IMR-90 (cell line): ENCODE measurements around the gene ADGRL1. TPM values are rescaled to one million over a fixed set of nuclear protein-coding genes. Genes with fewer than 3 reads are reported as not detected.

Source experiments
- ATAC-seq: fragments of 200-7000 bp; cut with Tn5 transposase; 2 replicates; pipeline ENCODE4 v1.9.1; 2020; ENCODE audit warnings: low read depth, mild to moderate bottlenecking, moderate library complexity
- BruUV-seq: library from RNA; stranded (reverse); fragments of 400-500 nt; replicated peaks from 2 replicates; lab custom pipeline; 2021; lab: Mats Ljungman, UMichigan
- CTCF ChIA-PET: fragments of 300-600 bp; formaldehyde crosslinking; extraction: SDS; loops from one replicate; lab custom pipeline; 2021; ENCODE audit warnings: antibody characterized with exemption; lab: Yijun Ruan, JAX
- POLR2A ChIA-PET: fragments of 300-600 bp; sonication (Branson Sonifier 250); formaldehyde crosslinking; loops from one replicate; lab custom pipeline; 2022; ENCODE audit warnings: antibody characterized with exemption; ENCODE audit not compliant: unreplicated experiment; lab: Charles Lee
- DNase-seq: peaks from one replicate; pipeline ENCODE4 v3.0.0; 2013
- H2AFZ ChIP-seq: replicated peaks from 2 replicates; pipeline ENCODE3; 2013; ENCODE audit warnings: low read length, mild to moderate bottlenecking; ENCODE audit not compliant: poor library complexity
- H2AK5ac ChIP-seq: 2 replicates; pipeline ENCODE4 v1.6.1; 2013; ENCODE audit warnings: low read depth, low read length, inconsistent platforms
- H2AK9ac ChIP-seq: replicated peaks from 2 replicates; pipeline ENCODE3; 2013; ENCODE audit warnings: mild to moderate bottlenecking, low read depth, low read length, moderate library complexity; ENCODE audit not compliant: poor library complexity
- H2BK120ac ChIP-seq: 2 replicates; pipeline ENCODE4 v1.6.1; 2013; ENCODE audit warnings: low read depth, low read length, inconsistent platforms
- H2BK15ac ChIP-seq: 3 replicates; pipeline ENCODE4 v1.6.1; 2013; ENCODE audit warnings: low read depth, low read length, inconsistent platforms
- H2BK20ac ChIP-seq: 2 replicates; pipeline ENCODE4 v1.6.1; 2013; ENCODE audit warnings: low read depth, mild to moderate bottlenecking, inconsistent platforms, low read length, moderate library complexity
- H2BK5ac ChIP-seq: 2 replicates; pipeline ENCODE4 v1.6.1; 2013; ENCODE audit warnings: mild to moderate bottlenecking, low read depth, low read length, inconsistent platforms; ENCODE audit not compliant: poor library complexity, severe bottlenecking
- H3K14ac ChIP-seq: replicated peaks from 2 replicates; pipeline ENCODE4 v1.6.1; 2013; ENCODE audit warnings: low read depth, low read length, inconsistent platforms
- H3K18ac ChIP-seq: 2 replicates; pipeline ENCODE4 v1.6.1; 2013; ENCODE audit warnings: low read depth, low read length, control low read depth
- H3K23ac ChIP-seq: 2 replicates; pipeline ENCODE4 v1.6.1; 2013; ENCODE audit warnings: low read depth, low read length, inconsistent platforms
- H3K27ac ChIP-seq: 2 replicates; pipeline ENCODE4 v1.5.1; 2013; ENCODE audit warnings: mild to moderate bottlenecking, control low read depth, low read length; ENCODE audit not compliant: insufficient read depth
- H3K27me3 ChIP-seq: 2 replicates; pipeline ENCODE4 v1.6.1; 2013; ENCODE audit warnings: low read length; ENCODE audit not compliant: control insufficient read depth, insufficient read depth
- H3K36me3 ChIP-seq: 2 replicates; pipeline ENCODE4 v1.6.1; 2013; ENCODE audit warnings: low read length, mixed read lengths; ENCODE audit not compliant: control insufficient read depth, insufficient read depth
- H3K4ac ChIP-seq: 2 replicates; pipeline ENCODE4 v1.6.1; 2013; ENCODE audit warnings: low read depth, low read length, inconsistent platforms
- H3K4me1 ChIP-seq: 2 replicates; pipeline ENCODE4 v1.6.1; 2013; ENCODE audit warnings: low read length, mixed read lengths; ENCODE audit not compliant: control insufficient read depth, insufficient read depth
- H3K4me2 ChIP-seq: 2 replicates; pipeline ENCODE4 v1.6.1; 2013; ENCODE audit warnings: low read depth, mild to moderate bottlenecking, control low read depth, low read length, moderate library complexity
- H3K4me3 ChIP-seq: 2 replicates; pipeline ENCODE4 v1.5.1; 2013; ENCODE audit warnings: low read depth, mild to moderate bottlenecking, control low read depth, low read length, moderate library complexity; ENCODE audit not compliant: insufficient read depth
- H3K56ac ChIP-seq: 2 replicates; pipeline ENCODE4 v1.6.1; 2013; ENCODE audit warnings: low read length, inconsistent platforms; ENCODE audit not compliant: insufficient read depth; ENCODE audit errors: extremely low read depth
- H3K79me1 ChIP-seq, 2 experiments: 2 replicates each; pipeline ENCODE4 v1.6.1; 2013; ENCODE audit warnings: low read length in 2 of 2, inconsistent platforms in 1 of 2, low read depth in 1 of 2
- H3K9ac ChIP-seq: 2 replicates; pipeline ENCODE4 v1.6.1; 2013; ENCODE audit warnings: low read depth, low read length, control low read depth
- H3K9me1 ChIP-seq: 2 replicates; pipeline ENCODE4 v1.6.1; 2013; ENCODE audit warnings: low read length, inconsistent platforms; ENCODE audit not compliant: insufficient read depth
- H3K9me3 ChIP-seq: 2 replicates; pipeline ENCODE4 v1.6.1; 2013; ENCODE audit warnings: low read length; ENCODE audit not compliant: control insufficient read depth, insufficient read depth
- H4K20me1 ChIP-seq: 2 replicates; pipeline ENCODE4 v1.6.1; 2013; ENCODE audit warnings: low read length, inconsistent platforms; ENCODE audit not compliant: insufficient read depth
- H4K5ac ChIP-seq: 2 replicates; pipeline ENCODE4 v1.6.1; 2013; ENCODE audit warnings: mild to moderate bottlenecking, low read depth, low read length, control low read depth
- H4K8ac ChIP-seq, 2 experiments: 2 replicates each; pipeline ENCODE4 v1.6.1; 2013; ENCODE audit warnings: low read depth in 2 of 2, low read length in 2 of 2, control low read depth in 1 of 2, inconsistent platforms in 1 of 2
- H4K91ac ChIP-seq: 2 replicates; pipeline ENCODE4 v1.6.1; 2013; ENCODE audit warnings: low read depth, low read length, inconsistent platforms; ENCODE audit not compliant: insufficient read depth
- BHLHE40 ChIP-seq: fragments of 150-350 bp; IDR thresholded peaks from 2 replicates; pipeline ENCODE4 v1.6.1; 2016; ENCODE audit warnings: mild to moderate bottlenecking, low read depth, low read length
- CHD1 ChIP-seq: IDR thresholded peaks from 2 replicates; pipeline ENCODE4 v1.6.1; 2012; ENCODE audit warnings: low read depth, low read length, improper control_type of control experiment
- MAFK ChIP-seq: IDR thresholded peaks from 2 replicates; pipeline ENCODE4 v1.6.1; 2012; ENCODE audit warnings: low read depth, low read length, improper control_type of control experiment
- MAZ ChIP-seq: IDR thresholded peaks from 2 replicates; pipeline ENCODE4 v1.6.1; 2012; ENCODE audit warnings: low read depth, mild to moderate bottlenecking, low read length, improper control_type of control experiment, moderate library complexity, borderline replicate concordance
- MXI1 ChIP-seq: IDR thresholded peaks from 2 replicates; pipeline ENCODE4 v1.6.1; 2012; ENCODE audit warnings: low read depth, mild to moderate bottlenecking, low read length, moderate library complexity, borderline replicate concordance
- RAD21 ChIP-seq: IDR thresholded peaks from 2 replicates; pipeline ENCODE4 v1.6.1; 2012; ENCODE audit warnings: low read length, improper control_type of control experiment
- RCOR1 ChIP-seq: IDR thresholded peaks from 2 replicates; pipeline ENCODE4 v1.6.1; 2012; ENCODE audit warnings: mild to moderate bottlenecking, low read length, improper control_type of control experiment; ENCODE audit not compliant: insufficient replicate concordance
- RFX5 ChIP-seq: IDR thresholded peaks from 2 replicates; pipeline ENCODE4 v1.8.0; 2012; ENCODE audit warnings: low read depth, mild to moderate bottlenecking, low read length, moderate library complexity
- SMC3 ChIP-seq: fragments of 150-350 bp; IDR thresholded peaks from 2 replicates; pipeline ENCODE4 v1.6.1; 2016; ENCODE audit warnings: low read depth, mild to moderate bottlenecking, antibody characterized with exemption, low read length, moderate library complexity
- WGBS, 2 experiments: methylation state at CpG; one replicate each; pipeline versions ENCODE4 v1.1.5 to v1.1.7; 2013; ENCODE audit warnings: missing lambda C conversion rate in 2 of 2; ENCODE audit not compliant: insufficient read length in 1 of 2; ENCODE audit errors: extremely low coverage in 2 of 2; 5-methylcytosine and 5-hydroxymethylcytosine counted together
- dilution Hi-C: fragments of 300-500 bp; cut with HindIII; formaldehyde crosslinking; loops from one replicate; pipeline ENCODE4 v1.14.3; 2018; ENCODE audit warnings: low sequenced_read_pairs; ENCODE audit not compliant: unreplicated experiment
- in situ Hi-C: fragments of 300-500 bp; cut with MboI; formaldehyde crosslinking; loops from 3 replicates; pipeline ENCODE4 v1.14.3; 2019; ENCODE audit warnings: low sequenced_read_pairs, inconsistent platforms, mixed read lengths
- intact Hi-C: fragments of 100-400 bp; cut with micrococcal nuclease; formaldehyde crosslinking; loops from 2 replicates; pipeline ENCODE4 v1.10.0; 2022
- polyA plus RNA-seq, 3 experiments: library from polyadenylated mRNA; depleted of rRNA; stranded (reverse); fragments of >200 nt; gene quantifications; 2 replicates each; pipeline ENCODE4 v1.2.3, GENCODE V29; 2012; ENCODE audit warnings: low replicate concordance in 1 of 3
- total RNA-seq: library from RNA; depleted of rRNA; stranded (reverse); fragments of >200 nt; gene quantifications from 2 replicates; pipeline ENCODE4 v1.2.3, GENCODE V29; 2012
- TF ChIP-seq, protein P1 (sequence below): conservative IDR thresholded peaks from 2 replicates; pipeline ENCODE4 v1.5.1; 2012; ENCODE audit warnings: mild to moderate bottlenecking, low read depth, low read length, improper control_type of control experiment
- TF ChIP-seq, protein P2 (sequence below): fragments of 150-350 bp; IDR thresholded peaks from 2 replicates; pipeline ENCODE4 v1.6.1; 2016; ENCODE audit warnings: low read depth, mild to moderate bottlenecking, low read length, moderate library complexity, borderline replicate concordance
- TF ChIP-seq, protein P3 (sequence below): fragments of 150-350 bp; IDR thresholded peaks from 2 replicates; pipeline ENCODE4 v1.6.1; 2017; ENCODE audit warnings: mild to moderate bottlenecking, antibody characterized with exemption, low read length, low read depth

ADGRL1 gene
- total and polyA plus RNA-seq, 2 of the 4 experiments (the other 2 are of a cell fraction) = 0.72 to 2.2 TPM

DNA sequence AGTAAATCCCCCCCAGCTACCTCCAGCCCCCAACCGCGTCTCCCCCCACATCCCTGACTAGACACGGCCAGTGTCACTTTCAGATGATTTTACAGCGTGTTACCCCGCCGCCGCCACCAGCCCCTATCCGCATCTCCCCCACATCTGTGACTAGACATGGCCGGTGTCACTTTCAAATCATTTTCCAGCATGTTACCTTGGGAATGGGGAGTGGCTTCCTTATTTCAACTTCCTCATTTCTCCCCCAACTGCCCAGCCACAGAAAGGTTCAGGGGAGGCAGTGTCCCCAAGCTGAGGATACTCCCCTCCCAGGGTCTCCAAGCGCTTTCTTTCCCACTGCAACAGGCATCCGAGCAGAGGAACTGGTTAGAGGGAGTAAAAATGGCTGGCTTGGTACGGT lies 18.4 kb downstream of the ADGRL1 start:
- Histone ChIP-seq H2AK5ac (no peak overlapping the region), H3K9ac (no peak overlapping the region), H4K5ac (no peak overlapping the region), H2BK120ac (no peak overlapping the region), H3K4me2 (no peak overlapping the region), H3K18ac (no peak overlapping the region), H2BK5ac (no peak overlapping the region), H3K4me1 (no peaks in the 10 kb centered on the region), H3K79me1 (no peaks in the 10 kb centered on the region), H3K9me3 (no peaks in the 10 kb centered on the region), H2AK9ac (no peak overlapping the region), H2BK20ac (no peak overlapping the region), H2BK15ac (no peak overlapping the region), H4K91ac (no peak overlapping the region), H3K14ac (no peak overlapping the region), H3K23ac (no peak overlapping the region), H2AFZ (no peak overlapping the region), H3K4ac (no peak overlapping the region), H3K56ac (no peak overlapping the region), H3K9me1 (no peaks in the 10 kb centered on the region), H3K27me3 (no peaks in the 10 kb centered on the region), H3K27ac (no peak overlapping the region), H4K20me1 (no peaks in the 10 kb centered on the region), H3K36me3 (no peaks in the 10 kb centered on the region), H4K8ac (no peak overlapping the region), H3K4me3 (no peak overlapping the region)
- CTCF ChIA-PET = no interaction called here
- WGBS, 2 experiments = no CpG with 5 or more reads among the region's 12 CpGs
- BruUV-seq = no TSS peak
- dilution Hi-C loops (no loop called here), intact Hi-C loops (no loop called here), in situ Hi-C loops (no loop called here)
- TF ChIP-seq, protein P1, sequence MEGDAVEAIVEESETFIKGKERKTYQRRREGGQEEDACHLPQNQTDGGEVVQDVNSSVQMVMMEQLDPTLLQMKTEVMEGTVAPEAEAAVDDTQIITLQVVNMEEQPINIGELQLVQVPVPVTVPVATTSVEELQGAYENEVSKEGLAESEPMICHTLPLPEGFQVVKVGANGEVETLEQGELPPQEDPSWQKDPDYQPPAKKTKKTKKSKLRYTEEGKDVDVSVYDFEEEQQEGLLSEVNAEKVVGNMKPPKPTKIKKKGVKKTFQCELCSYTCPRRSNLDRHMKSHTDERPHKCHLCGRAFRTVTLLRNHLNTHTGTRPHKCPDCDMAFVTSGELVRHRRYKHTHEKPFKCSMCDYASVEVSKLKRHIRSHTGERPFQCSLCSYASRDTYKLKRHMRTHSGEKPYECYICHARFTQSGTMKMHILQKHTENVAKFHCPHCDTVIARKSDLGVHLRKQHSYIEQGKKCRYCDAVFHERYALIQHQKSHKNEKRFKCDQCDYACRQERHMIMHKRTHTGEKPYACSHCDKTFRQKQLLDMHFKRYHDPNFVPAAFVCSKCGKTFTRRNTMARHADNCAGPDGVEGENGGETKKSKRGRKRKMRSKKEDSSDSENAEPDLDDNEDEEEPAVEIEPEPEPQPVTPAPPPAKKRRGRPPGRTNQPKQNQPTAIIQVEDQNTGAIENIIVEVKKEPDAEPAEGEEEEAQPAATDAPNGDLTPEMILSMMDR = no peak
- TF ChIP-seq, protein P2, sequence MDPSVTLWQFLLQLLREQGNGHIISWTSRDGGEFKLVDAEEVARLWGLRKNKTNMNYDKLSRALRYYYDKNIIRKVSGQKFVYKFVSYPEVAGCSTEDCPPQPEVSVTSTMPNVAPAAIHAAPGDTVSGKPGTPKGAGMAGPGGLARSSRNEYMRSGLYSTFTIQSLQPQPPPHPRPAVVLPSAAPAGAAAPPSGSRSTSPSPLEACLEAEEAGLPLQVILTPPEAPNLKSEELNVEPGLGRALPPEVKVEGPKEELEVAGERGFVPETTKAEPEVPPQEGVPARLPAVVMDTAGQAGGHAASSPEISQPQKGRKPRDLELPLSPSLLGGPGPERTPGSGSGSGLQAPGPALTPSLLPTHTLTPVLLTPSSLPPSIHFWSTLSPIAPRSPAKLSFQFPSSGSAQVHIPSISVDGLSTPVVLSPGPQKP = no peak
- no peak for TF ChIP-seq RAD21
- no peak for TF ChIP-seq RFX5
- TF ChIP-seq MXI1 = no peak
- no peak for TF ChIP-seq MAFK
- no peak for TF ChIP-seq MAZ
- TF ChIP-seq BHLHE40 = no peak
- no peak for TF ChIP-seq RCOR1
- TF ChIP-seq, protein P3, sequence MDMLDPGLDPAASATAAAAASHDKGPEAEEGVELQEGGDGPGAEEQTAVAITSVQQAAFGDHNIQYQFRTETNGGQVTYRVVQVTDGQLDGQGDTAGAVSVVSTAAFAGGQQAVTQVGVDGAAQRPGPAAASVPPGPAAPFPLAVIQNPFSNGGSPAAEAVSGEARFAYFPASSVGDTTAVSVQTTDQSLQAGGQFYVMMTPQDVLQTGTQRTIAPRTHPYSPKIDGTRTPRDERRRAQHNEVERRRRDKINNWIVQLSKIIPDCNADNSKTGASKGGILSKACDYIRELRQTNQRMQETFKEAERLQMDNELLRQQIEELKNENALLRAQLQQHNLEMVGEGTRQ = no peak
- TF ChIP-seq SMC3 = no peak
- TF ChIP-seq CHD1 = no peak
- POLR2A ChIA-PET = no interaction called here
- ATAC-seq (no peak), DNase-seq (no peak)
